Mononuclear cell (primary cell): ENCODE data around the gene LRP1-AS. TPM values are rescaled to one million over a fixed set of nuclear protein-coding genes. Genes with fewer than 3 reads are reported as not detected.

Source experiments
- H3K27me3 ChIP-seq: 2 replicates; pipeline ENCODE4 v1.6.0; 2011; ENCODE audit warnings: low read length, control low read depth; ENCODE audit not compliant: insufficient read depth
- H3K4me1 ChIP-seq: 2 replicates; pipeline ENCODE4 v1.5.1; 2011; ENCODE audit warnings: mild to moderate bottlenecking, low read length, control low read depth; ENCODE audit not compliant: insufficient read depth
- H3K4me3 ChIP-seq: 2 replicates; pipeline ENCODE4 v1.5.1; 2011; ENCODE audit warnings: mild to moderate bottlenecking, low read length, moderate library complexity
- H3K9me3 ChIP-seq: 2 replicates; pipeline ENCODE4 v1.5.1; 2011; ENCODE audit warnings: low read depth, mild to moderate bottlenecking, control low read depth, low read length
- total RNA-seq: library from RNA; depleted of rRNA; stranded (reverse); fragments of >200 nt; gene quantifications from one replicate; pipeline ENCODE4 v1.2.3, GENCODE V29; 2012

Gene LRP1-AS
- total RNA-seq, 1 donor: not detected

DNA sequence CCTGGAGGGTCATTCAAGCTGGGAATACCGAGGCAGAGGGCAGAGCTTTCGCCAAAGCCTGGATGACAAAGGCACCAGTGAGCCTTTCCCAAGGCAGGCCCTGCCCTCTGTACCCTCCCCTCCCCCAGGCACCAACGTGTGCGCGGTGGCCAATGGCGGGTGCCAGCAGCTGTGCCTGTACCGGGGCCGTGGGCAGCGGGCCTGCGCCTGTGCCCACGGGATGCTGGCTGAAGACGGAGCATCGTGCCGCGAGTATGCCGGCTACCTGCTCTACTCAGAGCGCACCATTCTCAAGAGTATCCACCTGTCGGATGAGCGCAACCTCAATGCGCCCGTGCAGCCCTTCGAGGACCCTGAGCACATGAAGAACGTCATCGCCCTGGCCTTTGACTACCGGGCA lies 38.0 kb upstream of the LRP1-AS start:
- Histone ChIP-seq H3K4me3 (no peak overlapping the region), H3K4me1 (no peaks in the 10 kb centered on the region), H3K27me3 (no peaks in the 10 kb centered on the region), H3K9me3 (no peaks in the 10 kb centered on the region)

DNA sequence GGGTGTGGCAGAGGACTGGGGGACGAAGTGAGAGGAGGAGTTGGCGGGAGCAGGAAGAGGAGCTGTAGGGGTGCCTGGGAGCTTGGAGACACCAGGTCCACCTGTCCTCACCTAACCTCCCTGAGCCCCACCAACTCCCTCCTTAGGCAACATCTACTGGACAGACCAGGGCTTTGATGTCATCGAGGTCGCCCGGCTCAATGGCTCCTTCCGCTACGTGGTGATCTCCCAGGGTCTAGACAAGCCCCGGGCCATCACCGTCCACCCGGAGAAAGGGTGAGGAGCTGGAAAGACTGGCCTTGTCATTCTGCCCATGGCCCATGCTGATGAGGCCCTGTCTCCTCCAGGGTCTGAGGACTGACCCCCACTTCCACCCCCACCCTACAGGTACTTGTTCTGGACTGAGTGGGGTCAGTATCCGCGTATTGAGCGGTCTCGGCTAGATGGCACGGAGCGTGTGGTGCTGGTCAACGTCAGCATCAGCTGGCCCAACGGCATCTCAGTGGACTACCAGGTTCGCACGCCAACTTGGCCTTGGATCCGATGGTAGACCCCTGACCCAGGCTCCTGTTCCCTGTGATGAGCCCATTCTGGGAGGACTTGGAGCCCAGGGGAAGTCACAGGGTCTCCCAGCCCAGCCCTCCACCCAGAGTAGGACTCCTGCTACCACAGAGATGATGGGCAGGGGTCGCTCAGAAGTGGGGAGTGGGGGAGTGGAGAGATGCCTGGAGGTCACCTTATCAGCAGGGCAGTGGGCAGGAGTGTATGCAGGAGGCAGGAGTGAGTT lies 36.7 kb upstream of the LRP1-AS start:
- no peak overlapping the region for H3K4me3 ChIP-seq
- no peaks in the 10 kb centered on the region for H3K9me3 ChIP-seq
- no peaks in the 10 kb centered on the region for H3K4me1 ChIP-seq
- no peaks in the 10 kb centered on the region for H3K27me3 ChIP-seq

DNA sequence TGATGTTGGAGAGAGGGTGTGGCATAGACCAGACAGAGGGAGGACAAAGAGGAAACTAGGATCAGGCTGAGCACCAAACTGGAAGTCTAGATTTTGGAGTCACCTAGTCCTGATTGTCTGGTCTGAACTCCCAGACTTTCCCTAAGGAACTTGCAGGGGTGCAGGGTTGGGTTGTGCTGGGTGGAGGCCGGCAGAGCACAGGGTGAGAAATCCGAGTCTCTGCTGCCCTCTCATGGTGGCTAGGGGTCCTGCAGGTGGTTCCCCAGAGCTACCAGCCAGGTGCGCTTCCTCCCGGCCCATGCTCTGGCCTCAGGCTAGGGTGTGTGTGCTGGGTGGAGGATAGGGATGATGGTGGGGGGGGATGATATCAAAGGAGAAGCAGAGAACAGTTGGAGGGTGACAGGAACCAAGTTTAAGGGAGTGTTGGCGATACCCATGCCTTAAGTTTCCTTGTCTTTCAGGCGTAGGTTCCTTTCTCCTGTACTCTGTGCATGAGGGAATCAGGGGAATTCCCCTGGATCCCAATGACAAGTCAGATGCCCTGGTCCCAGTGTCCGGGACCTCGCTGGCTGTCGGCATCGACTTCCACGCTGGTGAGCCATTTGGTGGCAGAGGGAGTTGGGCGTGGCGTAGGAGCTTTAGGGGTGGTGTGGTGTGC lies 35.6 kb upstream of the LRP1-AS start:
- H3K4me3 ChIP-seq: no peak overlapping the region
- no peaks in the 10 kb centered on the region for H3K4me1 ChIP-seq
- no peaks in the 10 kb centered on the region for H3K27me3 ChIP-seq
- no peaks in the 10 kb centered on the region for H3K9me3 ChIP-seq

DNA sequence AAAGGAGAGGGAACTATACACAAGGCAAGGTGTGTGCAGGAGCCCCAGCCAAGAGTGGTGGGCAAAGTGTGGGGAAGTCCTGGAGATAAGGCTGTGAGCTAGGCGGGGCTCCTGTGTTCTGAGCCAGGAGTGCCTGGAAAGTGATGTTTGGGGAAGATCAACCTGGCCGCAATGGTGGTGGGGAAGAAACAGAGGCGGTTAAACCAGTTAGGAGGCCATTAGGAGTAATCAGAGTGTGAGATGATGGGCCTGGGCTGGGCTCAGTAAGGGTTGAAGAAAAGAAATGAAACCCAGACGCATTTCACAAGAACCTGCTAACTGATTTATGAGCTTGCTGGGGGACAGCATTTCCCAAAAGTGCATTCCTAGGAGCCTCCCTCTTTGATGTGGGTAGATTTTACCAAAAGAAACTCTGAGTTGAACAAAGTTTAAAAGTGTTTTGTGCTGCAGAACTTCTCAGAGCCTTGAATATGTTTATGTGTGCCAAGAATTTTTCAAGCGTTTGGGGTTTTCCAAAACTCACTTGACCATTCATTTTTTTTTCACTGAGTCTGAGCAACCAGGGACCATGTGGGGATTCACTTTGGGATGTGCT lies 34.2 kb upstream of the LRP1-AS start:
- Histone ChIP-seq H3K4me1 (no peaks in the 10 kb centered on the region), H3K4me3 (no peak overlapping the region), H3K27me3 (no peaks in the 10 kb centered on the region), H3K9me3 (no peaks in the 10 kb centered on the region)

DNA sequence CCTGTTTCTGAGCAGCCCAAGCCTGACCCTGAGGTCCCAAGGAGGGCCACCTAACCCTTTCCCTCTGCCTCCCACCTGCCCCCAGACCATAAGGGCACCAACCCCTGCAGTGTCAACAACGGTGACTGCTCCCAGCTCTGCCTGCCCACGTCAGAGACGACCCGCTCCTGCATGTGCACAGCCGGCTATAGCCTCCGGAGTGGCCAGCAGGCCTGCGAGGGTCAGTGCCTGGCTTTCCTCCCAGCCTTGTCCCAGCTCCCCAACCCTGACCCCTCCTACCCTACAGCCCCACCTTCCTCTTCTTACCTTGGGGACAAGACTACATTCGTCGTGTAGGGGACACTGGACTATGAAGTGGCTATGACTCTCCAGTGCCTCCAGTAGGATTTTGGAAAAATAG lies 33.7 kb upstream of the LRP1-AS start:
- no peaks in the 10 kb centered on the region for H3K27me3 ChIP-seq
- H3K9me3 ChIP-seq: no peaks in the 10 kb centered on the region
- no peak overlapping the region for H3K4me3 ChIP-seq
- H3K4me1 ChIP-seq: no peaks in the 10 kb centered on the region

DNA sequence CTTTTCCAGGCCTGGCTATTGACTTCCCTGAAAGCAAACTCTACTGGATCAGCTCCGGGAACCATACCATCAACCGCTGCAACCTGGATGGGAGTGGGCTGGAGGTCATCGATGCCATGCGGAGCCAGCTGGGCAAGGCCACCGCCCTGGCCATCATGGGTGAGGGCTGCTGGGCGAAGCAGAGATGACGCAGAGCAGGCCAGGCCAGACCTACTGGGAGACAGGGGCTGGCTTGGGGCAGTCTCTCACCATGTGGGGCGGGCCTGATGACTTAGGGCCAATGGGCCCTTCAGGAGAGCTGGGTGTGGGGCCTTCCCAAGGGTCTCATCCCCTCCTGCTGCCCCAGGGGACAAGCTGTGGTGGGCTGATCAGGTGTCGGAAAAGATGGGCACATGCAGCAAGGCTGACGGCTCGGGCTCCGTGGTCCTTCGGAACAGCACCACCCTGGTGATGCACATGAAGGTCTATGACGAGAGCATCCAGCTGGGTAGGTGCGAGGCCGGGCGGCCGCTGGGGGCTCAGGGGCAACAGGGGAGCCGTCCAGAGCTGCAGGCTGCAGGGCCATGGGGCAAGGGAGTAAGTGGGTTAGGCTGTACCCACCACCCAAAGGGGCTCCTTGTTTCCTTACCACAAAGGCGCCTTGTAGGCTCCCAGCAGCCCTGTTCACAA lies 33.0 kb upstream of the LRP1-AS start:
- no peaks in the 10 kb centered on the region for H3K4me1 ChIP-seq
- H3K9me3 ChIP-seq: no peaks in the 10 kb centered on the region
- H3K4me3 ChIP-seq: no peak overlapping the region
- H3K27me3 ChIP-seq: no peaks in the 10 kb centered on the region

DNA sequence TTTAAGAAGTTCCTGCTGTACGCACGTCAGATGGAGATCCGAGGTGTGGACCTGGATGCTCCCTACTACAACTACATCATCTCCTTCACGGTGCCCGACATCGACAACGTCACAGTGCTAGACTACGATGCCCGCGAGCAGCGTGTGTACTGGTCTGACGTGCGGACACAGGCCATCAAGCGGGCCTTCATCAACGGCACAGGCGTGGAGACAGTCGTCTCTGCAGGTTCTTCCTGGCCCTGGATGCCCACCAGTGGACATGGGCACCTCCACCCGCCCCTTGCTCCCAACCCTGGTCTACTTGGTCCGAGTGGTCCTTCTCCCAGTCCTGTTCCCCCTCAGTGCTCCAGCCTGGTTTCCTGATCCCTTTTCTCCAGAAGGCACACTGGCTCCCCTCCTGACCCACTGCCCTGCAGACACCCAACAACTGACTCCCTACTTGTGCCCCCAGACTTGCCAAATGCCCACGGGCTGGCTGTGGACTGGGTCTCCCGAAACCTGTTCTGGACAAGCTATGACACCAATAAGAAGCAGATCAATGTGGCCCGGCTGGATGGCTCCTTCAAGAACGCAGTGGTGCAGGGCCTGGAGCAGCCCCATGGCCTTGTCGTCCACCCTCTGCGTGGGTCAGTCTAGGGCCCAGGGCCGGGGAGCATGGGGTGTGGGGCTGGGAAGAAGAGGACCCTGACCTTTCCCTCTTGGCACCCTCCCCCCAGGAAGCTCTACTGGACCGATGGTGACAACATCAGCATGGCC lies 32.1 kb upstream of the LRP1-AS start:
- no peak overlapping the region for H3K4me3 ChIP-seq
- no peaks in the 10 kb centered on the region for H3K9me3 ChIP-seq
- no peaks in the 10 kb centered on the region for H3K4me1 ChIP-seq
- H3K27me3 ChIP-seq: no peaks in the 10 kb centered on the region

DNA sequence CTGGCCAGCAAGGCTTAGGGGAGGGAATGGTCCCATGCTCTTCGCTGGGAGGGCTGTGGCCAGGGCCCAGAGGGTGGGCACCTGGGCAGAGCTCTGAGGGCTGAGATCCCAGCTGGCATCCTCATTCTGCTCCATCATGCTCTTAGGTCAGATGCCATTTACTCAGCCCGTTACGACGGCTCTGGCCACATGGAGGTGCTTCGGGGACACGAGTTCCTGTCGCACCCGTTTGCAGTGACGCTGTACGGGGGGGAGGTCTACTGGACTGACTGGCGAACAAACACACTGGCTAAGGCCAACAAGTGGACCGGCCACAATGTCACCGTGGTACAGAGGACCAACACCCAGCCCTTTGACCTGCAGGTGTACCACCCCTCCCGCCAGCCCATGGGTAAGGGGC lies 30.8 kb upstream of the LRP1-AS start:
- Histone ChIP-seq H3K9me3 (no peaks in the 10 kb centered on the region), H3K4me1 (no peaks in the 10 kb centered on the region), H3K4me3 (no peak overlapping the region), H3K27me3 (no peaks in the 10 kb centered on the region)

DNA sequence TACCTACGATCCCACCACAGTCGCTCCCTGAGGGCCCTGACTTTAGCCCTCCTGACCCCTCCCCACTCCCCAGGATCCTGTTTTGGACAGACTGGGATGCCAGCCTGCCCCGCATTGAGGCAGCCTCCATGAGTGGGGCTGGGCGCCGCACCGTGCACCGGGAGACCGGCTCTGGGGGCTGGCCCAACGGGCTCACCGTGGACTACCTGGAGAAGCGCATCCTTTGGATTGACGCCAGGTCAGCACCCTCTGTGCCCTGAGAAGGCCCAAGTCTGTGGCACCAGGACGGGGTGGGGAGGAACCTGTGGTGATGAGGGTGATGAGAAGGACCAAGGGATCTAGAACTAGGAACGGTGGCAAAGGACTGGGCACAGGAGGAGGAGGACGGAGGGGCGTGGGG lies 29.9 kb upstream of the LRP1-AS start:
- Histone ChIP-seq H3K9me3 (no peaks in the 10 kb centered on the region), H3K4me1 (no peaks in the 10 kb centered on the region), H3K4me3 (no peak overlapping the region), H3K27me3 (no peaks in the 10 kb centered on the region)

DNA sequence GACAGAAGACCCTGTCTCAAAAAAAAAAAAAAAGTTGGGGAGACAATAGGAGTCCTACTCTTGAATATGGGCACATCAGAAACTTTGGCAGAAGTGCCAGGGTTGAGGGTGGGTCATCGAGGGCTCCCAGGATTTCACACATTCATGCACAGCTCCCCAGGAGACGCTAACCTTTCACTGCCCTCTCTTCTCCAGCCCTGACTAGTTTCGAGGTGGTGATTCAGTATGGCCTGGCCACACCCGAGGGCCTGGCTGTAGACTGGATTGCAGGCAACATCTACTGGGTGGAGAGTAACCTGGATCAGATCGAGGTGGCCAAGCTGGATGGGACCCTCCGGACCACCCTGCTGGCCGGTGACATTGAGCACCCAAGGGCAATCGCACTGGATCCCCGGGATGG lies 29.4 kb upstream of the LRP1-AS start:
- no peak overlapping the region for H3K4me3 ChIP-seq

DNA sequence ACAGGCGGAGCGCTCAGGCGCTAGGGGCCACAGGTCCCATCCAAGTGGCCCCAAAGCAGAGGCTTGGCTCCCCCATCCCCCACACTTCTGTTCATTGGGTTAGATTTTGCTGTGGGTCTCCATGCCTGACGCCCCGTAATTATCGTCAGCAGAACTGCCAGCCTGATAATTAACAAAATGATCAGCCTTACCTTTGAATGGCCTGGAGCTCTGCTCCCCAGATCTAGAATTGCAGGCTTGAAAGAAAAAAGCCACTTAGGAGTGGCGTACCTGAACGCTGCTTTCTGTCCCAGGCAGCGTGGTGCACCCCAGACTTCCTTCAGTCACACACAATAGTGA lies 28.7 kb upstream of the LRP1-AS start:
- Histone ChIP-seq H3K27me3 (no peaks in the 10 kb centered on the region), H3K4me3 (no peak overlapping the region), H3K9me3 (no peaks in the 10 kb centered on the region), H3K4me1 (no peaks in the 10 kb centered on the region)

More for the DNA sequence above, 29.4 kb upstream of the LRP1-AS start:
- no peaks in the 10 kb centered on the region for H3K4me1 ChIP-seq
- no peaks in the 10 kb centered on the region for H3K9me3 ChIP-seq
- no peaks in the 10 kb centered on the region for H3K27me3 ChIP-seq

DNA sequence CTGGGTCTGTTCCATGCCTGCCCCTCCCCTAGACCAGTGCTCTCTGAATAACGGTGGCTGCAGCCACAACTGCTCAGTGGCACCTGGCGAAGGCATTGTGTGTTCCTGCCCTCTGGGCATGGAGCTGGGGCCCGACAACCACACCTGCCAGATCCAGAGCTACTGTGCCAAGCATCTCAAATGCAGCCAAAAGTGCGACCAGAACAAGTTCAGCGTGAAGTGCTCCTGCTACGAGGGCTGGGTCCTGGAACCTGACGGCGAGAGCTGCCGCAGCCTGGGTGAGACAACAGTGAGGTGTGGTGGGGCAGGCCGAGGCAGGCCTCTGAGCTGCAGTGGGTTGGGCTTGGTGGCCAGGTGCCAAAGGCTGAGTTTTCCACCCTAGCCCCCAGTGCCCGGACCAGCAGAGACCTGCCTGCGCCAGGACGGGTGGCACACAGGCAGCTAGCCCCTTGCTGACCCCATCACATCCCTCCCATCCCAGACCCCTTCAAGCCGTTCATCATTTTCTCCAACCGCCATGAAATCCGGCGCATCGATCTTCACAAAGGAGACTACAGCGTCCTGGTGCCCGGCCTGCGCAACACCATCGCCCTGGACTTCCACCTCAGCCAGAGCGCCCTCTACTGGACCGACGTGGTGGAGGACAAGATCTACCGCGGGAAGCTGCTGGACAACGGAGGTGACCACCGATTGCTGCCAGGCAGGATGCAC lies 28.2 kb upstream of the LRP1-AS start:
- Histone ChIP-seq H3K9me3 (no peaks in the 10 kb centered on the region), H3K4me3 (no peak overlapping the region), H3K27me3 (no peaks in the 10 kb centered on the region), H3K4me1 (no peaks in the 10 kb centered on the region)

DNA sequence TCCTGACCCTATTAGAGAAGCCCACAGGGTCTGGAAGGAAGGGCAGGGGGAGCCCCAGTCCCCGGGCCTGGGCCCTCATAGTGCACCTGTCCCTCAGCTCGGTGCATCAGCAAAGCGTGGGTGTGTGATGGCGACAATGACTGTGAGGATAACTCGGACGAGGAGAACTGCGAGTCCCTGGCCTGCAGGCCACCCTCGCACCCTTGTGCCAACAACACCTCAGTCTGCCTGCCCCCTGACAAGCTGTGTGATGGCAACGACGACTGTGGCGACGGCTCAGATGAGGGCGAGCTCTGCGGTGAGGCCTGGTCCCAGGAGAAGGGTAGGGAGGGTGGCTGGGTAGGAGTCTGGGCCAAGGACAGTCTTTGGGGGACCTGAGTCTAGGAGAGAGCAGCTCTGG lies 26.3 kb upstream of the LRP1-AS start:
- no peak overlapping the region for H3K4me3 ChIP-seq
- no peaks in the 10 kb centered on the region for H3K27me3 ChIP-seq
- H3K9me3 ChIP-seq: no peaks in the 10 kb centered on the region
- H3K4me1 ChIP-seq: no peaks in the 10 kb centered on the region

DNA sequence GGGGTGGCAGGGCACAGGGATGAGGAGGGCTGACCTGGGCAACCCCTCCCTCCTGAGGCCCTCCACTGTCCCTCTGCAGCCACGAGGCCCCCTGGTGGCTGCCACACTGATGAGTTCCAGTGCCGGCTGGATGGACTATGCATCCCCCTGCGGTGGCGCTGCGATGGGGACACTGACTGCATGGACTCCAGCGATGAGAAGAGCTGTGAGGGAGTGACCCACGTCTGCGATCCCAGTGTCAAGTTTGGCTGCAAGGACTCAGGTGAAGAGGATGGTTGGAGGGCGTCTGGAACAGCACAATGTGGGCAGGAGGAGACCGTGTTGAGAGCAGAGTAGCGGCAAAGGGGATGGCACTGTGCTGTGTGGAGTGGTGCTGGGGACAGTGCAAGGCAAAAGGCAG lies 25.7 kb upstream of the LRP1-AS start:
- Histone ChIP-seq H3K9me3 (no peaks in the 10 kb centered on the region), H3K4me1 (no peaks in the 10 kb centered on the region), H3K27me3 (no peaks in the 10 kb centered on the region), H3K4me3 (no peak overlapping the region)
